ENCODE results near the gene ANAPC7.
"Not testable (repeated sequence)": the region's sequence is repeated elsewhere in the genome, so short reads cannot be mapped to it uniquely, and the experiment has no call there.

Gene ANAPC7

GRCh38 chr12:110373425-110373824 is 30.1 kb downstream of the ANAPC7 start:
- no peak for DNase-seq

GRCh38 chr12:110373025-110373424 is 30.5 kb downstream of the ANAPC7 start:
- no peak for DNase-seq

- DNase-seq, result no peak
These were observed 31.5 kb downstream of the ANAPC7 start for GRCh38 chr12:110372056-110372425.

- no peak for DNase-seq
These were observed 32.0 kb downstream of the ANAPC7 start for GRCh38 chr12:110371408-110372055.

- no peak for DNase-seq
These were observed 32.7 kb downstream of the ANAPC7 start for GRCh38 chr12:110370732-110371231.

GRCh38 chr12:110369992-110370391 is 33.5 kb downstream of the ANAPC7 start:
- no peak for DNase-seq

- no peak for DNase-seq
These were observed 36.2 kb downstream of the ANAPC7 start for GRCh38 chr12:110367181-110367864.

- no peak for DNase-seq
These were observed 37.0 kb downstream of the ANAPC7 start for GRCh38 chr12:110366321-110367142.

- no peak for DNase-seq
These were observed 37.8 kb downstream of the ANAPC7 start for GRCh38 chr12:110365489-110366320.

- DNase-seq, result no peak
These were observed 42.3 kb downstream of the ANAPC7 start for GRCh38 chr12:110361216-110361615.

GRCh38 chr12:110358384-110359097 is 45.0 kb downstream of the ANAPC7 start:
- not testable (repeated sequence) for DNase-seq

- no peak for DNase-seq
These were observed 48.4 kb downstream of the ANAPC7 start for GRCh38 chr12:110355073-110355472.

GRCh38 chr12:110354172-110354780 is 49.2 kb downstream of the ANAPC7 start:
- no peak for DNase-seq

- DNase-seq, result no peak
These were observed 50.1 kb downstream of the ANAPC7 start for GRCh38 chr12:110353211-110353965.

- no peak for DNase-seq
These were observed 51.1 kb downstream of the ANAPC7 start for GRCh38 chr12:110352401-110352800.

- peak; percentile 54 for DNase-seq
These were observed 52.4 kb downstream of the ANAPC7 start for GRCh38 chr12:110351119-110351518.

- peak; percentile 68 for DNase-seq
These were observed 53.9 kb downstream of the ANAPC7 start for GRCh38 chr12:110349514-110350151.

GRCh38 chr12:110349096-110349495 is 54.4 kb downstream of the ANAPC7 start:
- no peak for DNase-seq

GRCh38 chr12:110348431-110349059 is 55.0 kb downstream of the ANAPC7 start:
- peak; percentile 51 for DNase-seq

- DNase-seq, result no peak
These were observed 55.7 kb downstream of the ANAPC7 start for GRCh38 chr12:110347767-110348166.

Measured in activated CD8-positive, alpha-beta memory T cell treated with anti-CD3 and anti-CD28 coated beads for 24 hours (primary cell).